ENCODE data around the gene CDC42EP4.

DNA sequence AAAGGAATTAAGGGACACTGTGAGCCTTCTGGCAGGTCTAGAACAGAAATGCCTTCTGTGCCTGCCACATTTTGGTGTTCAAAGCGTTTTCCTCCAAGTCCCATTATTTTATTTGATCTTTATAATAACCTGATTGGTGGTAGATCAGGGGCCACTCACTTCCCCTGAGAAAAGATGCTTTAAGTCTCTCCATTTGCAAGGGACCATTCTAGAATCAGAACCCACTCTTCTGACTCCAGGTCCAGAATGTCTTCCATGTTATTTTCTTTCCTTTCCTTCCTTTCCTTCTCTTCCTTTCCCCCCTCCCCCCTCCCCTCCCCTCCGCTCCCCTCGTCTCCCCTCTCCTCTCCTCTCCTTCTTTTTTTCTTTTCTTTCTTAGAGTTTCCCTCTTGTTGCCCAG lies 19.3 kb upstream of the CDC42EP4 start:
- TF ChIP-seq EP300 (IDR thresholded peaks at IDR 0.05) (no peak), CTCF (IDR thresholded peaks at IDR 0.05) (no peak), POLR2A (IDR thresholded peaks at IDR 0.05) (no peak)

Measured in tibial nerve (tissue), 4 donors.